IPS-20b (cell line): ENCODE measurements around the gene SLC9A9.

Source experiments
- H3K27ac ChIP-seq: one replicate; pipeline ENCODE4 v1.5.1; 2013; ENCODE audit warnings: low read length
- H3K27me3 ChIP-seq: 2 replicates; pipeline ENCODE4 v1.6.1; 2013; ENCODE audit warnings: mild to moderate bottlenecking, low read length, inconsistent platforms; ENCODE audit not compliant: insufficient read depth
- H3K36me3 ChIP-seq: 2 replicates; pipeline ENCODE4 v1.6.1; 2013; ENCODE audit warnings: low read depth, mild to moderate bottlenecking, inconsistent platforms, low read length, moderate library complexity; ENCODE audit not compliant: insufficient read depth
- H3K4me1 ChIP-seq: 2 replicates; pipeline ENCODE4 v1.6.1; 2013; ENCODE audit warnings: mild to moderate bottlenecking, control low read depth, inconsistent platforms, low read length, moderate library complexity; ENCODE audit not compliant: insufficient read depth
- H3K4me3 ChIP-seq: 2 replicates; pipeline ENCODE4 v1.5.1; 2013; ENCODE audit warnings: mild to moderate bottlenecking, low read length, inconsistent platforms
- H3K9ac ChIP-seq: 2 replicates; pipeline ENCODE4 v1.6.1; 2013; ENCODE audit warnings: low read depth, mild to moderate bottlenecking, inconsistent platforms, low read length, moderate library complexity
- H3K9me3 ChIP-seq: 2 replicates; pipeline ENCODE4 v1.6.1; 2013; ENCODE audit warnings: mild to moderate bottlenecking, low read depth, low read length, inconsistent platforms; ENCODE audit not compliant: insufficient read depth

Gene SLC9A9

DNA sequence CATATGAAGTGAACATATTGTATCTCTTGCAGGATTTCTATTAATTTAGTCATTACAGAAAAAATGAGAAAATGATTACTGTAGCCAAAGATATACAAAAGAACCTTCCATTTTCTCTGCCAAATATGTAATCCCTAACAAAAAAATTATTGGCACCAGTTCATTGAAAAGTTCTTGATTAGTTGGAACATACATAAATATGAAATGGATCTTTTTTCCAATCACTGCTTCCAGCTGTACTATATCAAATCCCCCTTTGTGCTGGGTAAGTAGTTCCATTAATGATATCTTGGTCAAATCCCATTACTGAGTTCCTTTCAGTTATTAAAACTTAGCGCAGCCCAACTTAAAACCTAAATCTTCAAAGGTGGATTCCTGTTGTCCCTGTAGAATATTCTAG is 263.8 kb downstream of the SLC9A9 start:
- no peak overlapping the region for H3K27ac ChIP-seq
- no peaks in the 10 kb centered on the region; the same call in 1 of the 2 replicates for H3K4me1 ChIP-seq
- no peak overlapping the region for H3K4me3 ChIP-seq
- H3K9me3 ChIP-seq = no peaks in the 10 kb centered on the region
- no peaks in the 10 kb centered on the region for H3K27me3 ChIP-seq
- no peak overlapping the region for H3K9ac ChIP-seq
- no peaks in the 10 kb centered on the region for H3K36me3 ChIP-seq

DNA sequence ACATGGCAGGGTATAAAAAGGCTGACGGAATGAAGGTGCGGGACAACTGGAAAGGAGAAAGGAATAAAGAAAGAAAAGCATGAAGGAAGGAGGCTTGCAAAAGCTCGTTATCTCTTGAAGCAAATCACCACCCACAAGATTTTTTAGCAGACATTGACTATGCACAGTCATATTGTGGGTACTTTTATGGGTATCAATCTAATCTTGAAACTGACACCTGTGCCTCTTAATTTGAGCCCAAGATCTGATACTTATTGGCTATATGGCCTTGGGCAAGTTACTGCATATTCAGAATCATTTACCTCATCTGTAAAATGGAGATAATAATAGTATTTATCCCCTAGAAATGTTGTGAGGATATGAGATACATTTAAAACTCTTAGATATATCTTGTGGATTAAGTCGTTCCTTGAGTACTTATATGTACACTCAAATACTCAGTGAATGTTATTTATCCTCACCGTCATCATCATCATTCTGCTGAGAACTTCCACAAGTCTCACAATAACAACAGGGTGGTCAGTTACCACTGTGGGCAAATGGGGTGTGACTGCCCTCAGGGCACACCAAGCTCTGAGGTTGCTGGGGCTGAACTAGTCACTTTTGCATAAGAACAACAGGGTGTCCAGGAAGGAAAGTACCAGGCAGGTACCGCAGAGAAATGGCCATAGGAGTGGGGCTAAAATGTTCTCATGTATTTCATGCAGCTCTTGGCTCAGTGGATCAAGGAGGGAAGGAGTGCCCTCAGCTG is 266.1 kb downstream of the SLC9A9 start:
- Histone ChIP-seq H3K27me3 (no peaks in the 10 kb centered on the region), H3K9ac (no peak overlapping the region), H3K9me3 (no peaks in the 10 kb centered on the region), H3K36me3 (no peaks in the 10 kb centered on the region), H3K4me1 (no peaks in the 10 kb centered on the region; the same call in 1 of the 2 replicates), H3K4me3 (no peak overlapping the region), H3K27ac (no peak overlapping the region)

DNA sequence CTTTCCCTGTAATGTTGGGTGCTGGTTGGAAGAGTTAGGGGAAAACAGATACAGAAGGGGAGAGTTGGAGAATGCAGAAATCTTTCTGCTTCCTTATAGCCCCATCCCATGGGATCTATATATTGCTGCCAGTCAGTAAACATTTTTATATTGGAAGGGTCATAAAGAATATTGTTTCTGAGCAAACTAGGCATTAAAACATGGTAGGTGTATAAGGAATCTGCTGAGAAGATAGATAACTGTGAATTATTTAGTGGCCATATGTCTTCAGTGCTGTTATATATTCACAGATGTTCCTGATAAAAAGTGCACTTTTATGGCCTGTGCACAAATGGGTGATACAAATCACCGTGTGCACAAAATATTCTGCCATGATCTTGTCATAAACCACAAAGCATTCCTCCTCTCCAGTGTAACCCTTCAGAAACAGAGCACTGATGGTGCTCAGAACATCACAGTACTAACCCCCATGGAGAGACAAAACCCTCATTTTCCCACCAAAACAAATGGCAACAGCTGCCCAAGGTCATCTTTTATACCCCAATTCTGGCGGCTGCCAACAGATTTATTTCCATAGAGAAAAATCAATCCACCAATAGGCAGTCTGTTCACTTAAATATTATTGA is 269.3 kb downstream of the SLC9A9 start:
- H3K27me3 ChIP-seq = no peaks in the 10 kb centered on the region
- H3K9ac ChIP-seq = no peak overlapping the region
- H3K36me3 ChIP-seq = no peaks in the 10 kb centered on the region
- H3K27ac ChIP-seq = no peak overlapping the region
- H3K9me3 ChIP-seq = no peaks in the 10 kb centered on the region
- H3K4me1 ChIP-seq = no peaks in the 10 kb centered on the region
- no peak overlapping the region for H3K4me3 ChIP-seq

DNA sequence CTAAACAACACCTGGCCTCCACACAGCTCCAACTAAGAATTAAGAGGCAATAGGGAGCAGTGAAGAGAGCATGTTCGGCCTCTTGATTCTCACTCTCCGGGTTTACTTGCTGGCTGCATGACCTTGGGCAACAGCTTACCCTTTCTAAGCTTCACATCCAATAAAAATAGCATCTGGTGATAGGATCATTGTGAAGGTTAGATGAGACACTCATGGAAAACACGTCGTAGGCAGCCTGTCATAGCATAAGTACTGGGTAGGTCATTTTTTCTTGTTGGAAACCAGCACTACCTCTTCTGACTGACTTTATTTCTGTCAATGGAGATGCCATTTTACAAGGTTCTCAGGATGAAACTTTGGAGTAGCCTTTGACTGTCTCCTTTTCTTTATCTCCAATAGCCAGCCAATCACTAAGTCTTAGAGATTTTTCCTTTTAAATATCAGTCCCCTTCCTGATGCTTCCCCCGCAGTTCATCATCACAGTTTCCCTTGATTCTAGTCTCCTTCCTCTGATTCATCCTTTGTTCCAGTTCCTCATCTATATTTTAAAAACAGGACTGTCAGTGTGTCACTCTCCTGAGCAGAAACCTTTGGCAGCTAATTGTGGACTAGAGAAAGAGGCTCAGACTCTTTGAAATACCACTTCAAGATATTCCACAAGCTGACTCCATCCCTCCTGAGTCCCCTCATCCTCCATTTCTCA is 271.5 kb downstream of the SLC9A9 start:
- no peaks in the 10 kb centered on the region for H3K36me3 ChIP-seq
- no peaks in the 10 kb centered on the region for H3K9me3 ChIP-seq
- H3K4me3 ChIP-seq = no peak overlapping the region
- H3K27ac ChIP-seq = no peak overlapping the region
- H3K4me1 ChIP-seq = no peaks in the 10 kb centered on the region
- no peak overlapping the region for H3K9ac ChIP-seq
- no peaks in the 10 kb centered on the region for H3K27me3 ChIP-seq

DNA sequence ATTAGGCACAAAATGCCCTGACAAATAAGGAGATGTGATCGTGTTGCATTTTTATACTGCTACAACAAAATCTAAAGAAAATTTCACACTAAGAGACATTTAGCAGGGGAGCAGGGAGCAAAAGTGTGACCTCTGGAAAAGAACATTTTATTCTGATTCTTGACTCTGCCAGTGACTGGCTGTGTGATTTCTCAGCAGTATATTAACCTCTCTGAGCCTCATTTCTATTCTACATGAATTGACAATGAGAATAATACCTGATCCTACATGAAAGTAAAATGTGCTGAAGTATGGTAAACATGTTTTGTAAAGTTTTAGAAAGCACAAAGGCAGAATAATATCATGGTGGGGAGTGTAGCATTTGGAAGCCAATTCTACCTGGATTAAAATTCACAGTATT is 273.3 kb downstream of the SLC9A9 start:
- Histone ChIP-seq H3K9ac (no peak overlapping the region), H3K4me3 (no peak overlapping the region), H3K27me3 (no peaks in the 10 kb centered on the region), H3K27ac (no peak overlapping the region), H3K4me1 (no peaks in the 10 kb centered on the region), H3K9me3 (no peaks in the 10 kb centered on the region), H3K36me3 (no peaks in the 10 kb centered on the region)

DNA sequence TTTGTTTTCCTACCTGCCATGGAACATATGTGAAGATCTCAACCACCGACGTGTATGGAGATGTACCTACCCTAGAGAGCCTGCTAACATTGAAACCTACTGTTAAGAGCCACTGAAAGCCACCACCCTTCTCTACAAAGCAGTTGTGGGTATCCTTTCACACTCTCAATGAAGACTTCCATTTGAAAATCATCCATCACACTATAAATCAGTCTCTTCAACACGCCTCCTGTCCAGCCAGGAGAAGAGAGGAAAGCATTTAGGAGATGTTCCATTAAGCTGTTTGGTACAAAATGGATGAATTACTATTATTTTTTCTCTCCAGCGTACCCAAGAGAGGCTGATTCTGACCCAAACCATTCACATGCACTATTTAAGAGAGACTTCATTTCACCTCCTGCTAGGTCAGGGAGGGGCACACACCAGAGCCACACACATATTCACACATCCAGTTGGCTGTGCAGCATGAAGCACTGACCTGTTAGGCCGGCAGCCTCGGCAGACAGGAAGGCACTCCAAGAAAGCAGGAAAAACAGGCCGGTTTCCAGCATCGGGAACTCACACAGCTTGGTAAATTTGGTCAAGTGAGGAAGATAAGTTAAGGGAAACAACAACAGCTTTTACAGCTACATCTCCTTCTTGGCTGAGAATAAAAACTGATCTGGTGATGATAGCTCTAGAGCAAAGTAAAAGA is 274.5 kb downstream of the SLC9A9 start:
- H3K9ac ChIP-seq = no peak overlapping the region
- H3K36me3 ChIP-seq = no peaks in the 10 kb centered on the region
- H3K4me1 ChIP-seq = no peaks in the 10 kb centered on the region

DNA sequence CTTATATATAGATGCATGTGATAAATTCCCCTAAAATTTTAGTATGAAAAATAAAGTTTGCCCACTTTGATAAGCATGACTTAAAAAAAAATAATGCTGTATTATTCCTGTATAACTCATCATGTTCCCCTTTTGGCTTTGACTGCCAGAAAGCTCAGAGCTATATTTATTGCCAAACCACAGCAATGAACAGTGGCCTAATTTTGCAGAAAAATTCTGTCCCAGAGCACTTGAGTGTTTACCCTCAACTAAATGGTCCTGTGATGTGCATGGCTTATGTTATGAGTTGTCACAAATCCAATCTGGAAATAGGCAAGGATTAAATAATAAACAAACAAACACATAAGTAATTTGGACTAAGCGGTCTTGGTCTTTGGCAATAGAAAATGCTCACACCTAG is 276.7 kb downstream of the SLC9A9 start:
- H3K4me1 ChIP-seq = no peaks in the 10 kb centered on the region
- no peaks in the 10 kb centered on the region for H3K36me3 ChIP-seq
- H3K4me3 ChIP-seq = no peak overlapping the region
- H3K27ac ChIP-seq = no peak overlapping the region
- no peak overlapping the region for H3K9ac ChIP-seq
- no peaks in the 10 kb centered on the region for H3K9me3 ChIP-seq
- H3K27me3 ChIP-seq = no peaks in the 10 kb centered on the region

More for the DNA sequence above, 274.5 kb downstream of the SLC9A9 start:
- Histone ChIP-seq H3K9me3 (no peaks in the 10 kb centered on the region), H3K27me3 (no peaks in the 10 kb centered on the region), H3K27ac (no peak overlapping the region), H3K4me3 (no peak overlapping the region)

DNA sequence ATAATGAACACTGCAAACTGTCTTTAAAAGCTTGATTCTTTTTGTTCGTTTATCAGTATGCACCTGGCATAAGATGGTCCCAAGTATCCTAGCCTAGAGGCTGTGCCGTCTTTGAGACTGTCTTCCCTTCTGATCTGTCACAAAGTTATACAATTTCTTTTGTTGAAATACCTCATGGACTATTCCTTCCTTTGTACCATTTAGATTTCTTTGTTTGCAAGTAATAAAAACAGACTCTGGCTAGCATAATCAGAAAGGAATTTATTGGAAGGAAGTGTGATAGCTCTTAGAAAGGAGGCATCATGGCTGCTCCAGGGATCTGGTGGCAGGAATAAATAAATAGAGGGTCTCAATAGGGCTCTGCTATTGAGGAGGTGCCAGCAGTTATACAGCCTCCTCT is 280.4 kb downstream of the SLC9A9 start:
- no peak overlapping the region for H3K9ac ChIP-seq
- no peak overlapping the region for H3K4me3 ChIP-seq
- H3K27me3 ChIP-seq = no peaks in the 10 kb centered on the region
- H3K27ac ChIP-seq = no peak overlapping the region
- no peaks in the 10 kb centered on the region for H3K36me3 ChIP-seq
- H3K4me1 ChIP-seq = no peaks in the 10 kb centered on the region
- no peaks in the 10 kb centered on the region for H3K9me3 ChIP-seq

DNA sequence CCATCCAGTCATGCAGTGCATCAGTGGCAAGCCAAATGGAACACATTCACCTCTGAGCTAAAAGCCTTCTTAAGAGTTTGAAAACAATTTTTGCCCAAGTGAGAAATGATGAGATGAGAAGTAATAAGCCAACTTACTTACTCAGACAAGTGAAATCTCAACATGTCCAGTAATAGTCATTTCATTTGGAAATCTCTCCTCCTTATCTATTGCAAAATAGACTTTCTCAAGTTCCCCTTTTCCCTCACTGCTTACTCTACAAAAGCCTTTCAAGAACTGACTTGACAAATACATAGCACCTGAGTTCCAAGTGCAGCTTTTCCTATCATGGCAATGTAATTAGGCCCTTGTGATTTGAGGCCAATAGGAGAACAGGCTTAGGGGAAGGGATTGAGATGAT is 282.3 kb downstream of the SLC9A9 start:
- Histone ChIP-seq H3K4me1 (no peaks in the 10 kb centered on the region), H3K9me3 (no peaks in the 10 kb centered on the region), H3K36me3 (no peaks in the 10 kb centered on the region), H3K27me3 (no peaks in the 10 kb centered on the region), H3K4me3 (no peak overlapping the region), H3K27ac (no peak overlapping the region), H3K9ac (no peak overlapping the region)

DNA sequence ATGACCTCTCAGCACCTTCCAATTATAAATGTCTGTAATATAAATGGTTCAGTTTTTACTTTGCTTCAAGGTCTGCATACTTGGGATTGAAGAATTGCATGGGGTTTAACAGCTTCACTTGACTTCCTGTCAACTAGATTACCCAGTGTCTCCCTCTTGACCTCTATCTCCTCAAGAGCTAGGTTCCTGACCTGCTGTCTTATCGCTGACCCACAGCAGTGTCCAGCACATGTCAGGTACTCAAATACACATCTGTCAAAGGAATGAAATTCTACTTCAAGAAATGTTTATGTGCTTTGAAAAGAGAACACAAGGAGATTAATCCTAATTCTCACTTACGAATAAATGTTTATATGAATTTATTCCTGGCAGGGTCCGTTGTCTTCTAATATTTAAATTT is 284.5 kb downstream of the SLC9A9 start:
- Histone ChIP-seq H3K4me1 (no peaks in the 10 kb centered on the region), H3K9me3 (peaks cover 3% of the 10 kb centered on the region; the same call in 1 of the 2 replicates), H3K4me3 (no peak overlapping the region), H3K27ac (no peak overlapping the region), H3K27me3 (no peaks in the 10 kb centered on the region), H3K9ac (no peak overlapping the region), H3K36me3 (no peaks in the 10 kb centered on the region)

DNA sequence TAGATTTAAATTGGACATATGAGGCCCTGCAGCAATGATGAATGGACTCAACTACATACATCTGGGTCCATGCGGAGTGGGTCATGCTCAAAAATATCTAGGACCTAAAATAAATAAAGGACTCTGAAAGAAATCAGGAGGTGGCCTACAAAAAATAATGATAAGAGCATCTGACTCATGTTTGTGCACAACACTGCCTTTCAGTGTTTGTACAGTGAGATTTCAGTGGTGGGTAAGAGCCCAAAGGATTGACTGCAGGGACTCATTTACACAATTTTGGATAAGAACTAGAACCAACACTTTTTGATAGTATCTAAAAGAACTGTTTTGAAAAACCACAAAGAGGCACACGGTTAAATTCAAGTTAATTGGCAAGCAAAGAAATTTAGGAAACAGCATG is 285.5 kb downstream of the SLC9A9 start:
- Histone ChIP-seq H3K27me3 (no peaks in the 10 kb centered on the region), H3K36me3 (no peaks in the 10 kb centered on the region), H3K27ac (no peak overlapping the region), H3K4me3 (no peak overlapping the region), H3K4me1 (no peaks in the 10 kb centered on the region), H3K9me3 (peaks cover 12% of the 10 kb centered on the region), H3K9ac (no peak overlapping the region)
